ENCODE measurements around the gene ACP1. TPM values are rescaled to one million over a fixed set of nuclear protein-coding genes. Genes with fewer than 3 reads are reported as not detected.

ACP1 gene
- total RNA-seq, 2 experiments from 2014 or later: 89.7 to 93.2 TPM

GRCh38 chr2:279366-279765, 14.6 kb downstream of the ACP1 start:
- CTCF ChIA-PET: no interaction called here
- H3K4me3 Mint-ChIP-seq: no peak overlapping the region
- POLR2A ChIA-PET: no interaction called here
- H3K27me3 Mint-ChIP-seq: no peaks in the 10 kb centered on the region
- Histone ChIP-seq H3K27ac (ENCODE audit: low read depth in 1 of 2, low read length in 2 of 2) (no peak overlapping the region), H3K27me3 (ENCODE audit: control insufficient read depth in 1 of 2, insufficient read depth in 2 of 2, low read length in 2 of 2) (no peaks in the 10 kb centered on the region), H3K36me3 (ENCODE audit: insufficient read depth, low read length) (peaks cover 67% of the 10 kb centered on the region), H3K9me3 (ENCODE audit: control insufficient read depth in 1 of 2, insufficient read depth in 1 of 2, low read length in 2 of 2) (no peaks in the 10 kb centered on the region), H3K4me1 (ENCODE audit: insufficient read depth, low read length) (no peaks in the 10 kb centered on the region), H3K4me3 (ENCODE audit: low read length) (no peak overlapping the region)
- peaks cover 4% of the 10 kb centered on the region for H3K4me1 Mint-ChIP-seq (ENCODE audit: low read depth)
- no peak overlapping the region for H3K27ac Mint-ChIP-seq
- no peak for DNase-seq
- intact Hi-C loops (cut with DNase I, micrococcal nuclease): no loop called here
- H3K9me3 Mint-ChIP-seq: no peaks in the 10 kb centered on the region
- peaks cover 82% of the 10 kb centered on the region for H3K36me3 Mint-ChIP-seq (ENCODE audit: low read depth)
- ATAC-seq (ENCODE audit: poor library complexity): no peak
- TF ChIP-seq CTCF (IDR thresholded peaks at IDR 0.05): no peak

GRCh38 chr2:279956-280649, 15.4 kb downstream of the ACP1 start:
- TF ChIP-seq CTCF (IDR thresholded peaks at IDR 0.05): no peak
- ATAC-seq (ENCODE audit: poor library complexity) (no peak), DNase-seq (no peak)
- intact Hi-C loops (cut with DNase I, micrococcal nuclease): no loop called here
- no peak overlapping the region for H3K27ac Mint-ChIP-seq
- H3K36me3 ChIP-seq (ENCODE audit: insufficient read depth, low read length): peaks cover 59% of the 10 kb centered on the region
- no peaks in the 10 kb centered on the region for H3K27me3 Mint-ChIP-seq
- peaks cover 0 to under 1% of the 10 kb centered on the region in 2 experiments for H3K27me3 ChIP-seq (ENCODE audit: control insufficient read depth in 1 of 2, insufficient read depth in 2 of 2, low read length in 2 of 2)
- no peaks in the 10 kb centered on the region for H3K4me1 Mint-ChIP-seq (ENCODE audit: low read depth)
- POLR2A ChIA-PET: no interaction called here
- peaks cover 75% of the 10 kb centered on the region for H3K36me3 Mint-ChIP-seq (ENCODE audit: low read depth)
- no peaks in the 10 kb centered on the region for H3K9me3 Mint-ChIP-seq
- CTCF ChIA-PET: no interaction called here
- no peak overlapping the region for H3K4me3 ChIP-seq (ENCODE audit: low read length)
- H3K4me3 Mint-ChIP-seq: no peak overlapping the region
- H3K4me1 ChIP-seq (ENCODE audit: insufficient read depth, low read length): no peaks in the 10 kb centered on the region
- no peak overlapping the region for H3K27ac ChIP-seq (ENCODE audit: low read depth in 1 of 2, low read length in 2 of 2)
- H3K9me3 ChIP-seq (ENCODE audit: control insufficient read depth in 1 of 2, insufficient read depth in 1 of 2, low read length in 2 of 2): no peaks in the 10 kb centered on the region

GRCh38 chr2:280650-281110, 15.9 kb downstream of the ACP1 start:
- H3K27me3 Mint-ChIP-seq: peaks cover 5% of the 10 kb centered on the region
- peaks cover 69% of the 10 kb centered on the region for H3K36me3 Mint-ChIP-seq (ENCODE audit: low read depth)
- H3K36me3 ChIP-seq (ENCODE audit: insufficient read depth, low read length): peaks cover 53% of the 10 kb centered on the region
- DNase-seq: no peak
- H3K4me3 ChIP-seq (ENCODE audit: low read length): no peak overlapping the region
- no peaks in the 10 kb centered on the region for H3K9me3 Mint-ChIP-seq
- no peak for TF ChIP-seq CTCF (IDR thresholded peaks at IDR 0.05)
- no peak overlapping the region for H3K27ac ChIP-seq (ENCODE audit: low read depth in 1 of 2, low read length in 2 of 2)
- ChIA-PET POLR2A (no interaction called here), CTCF (no interaction called here)
- H3K4me1 Mint-ChIP-seq (ENCODE audit: low read depth): peaks cover 3% of the 10 kb centered on the region
- peaks cover 4 to 5% of the 10 kb centered on the region in 2 experiments for H3K27me3 ChIP-seq (ENCODE audit: control insufficient read depth in 1 of 2, insufficient read depth in 2 of 2, low read length in 2 of 2)
- no peak for ATAC-seq (ENCODE audit: poor library complexity)
- intact Hi-C loops (cut with DNase I, micrococcal nuclease): no loop called here
- H3K9me3 ChIP-seq (ENCODE audit: control insufficient read depth in 1 of 2, insufficient read depth in 1 of 2, low read length in 2 of 2): no peaks in the 10 kb centered on the region
- H3K27ac Mint-ChIP-seq: no peak overlapping the region
- no peaks in the 10 kb centered on the region for H3K4me1 ChIP-seq (ENCODE audit: insufficient read depth, low read length)
- H3K4me3 Mint-ChIP-seq: no peak overlapping the region
